Adrenal gland (tissue), 12 donors: ENCODE data around the gene AUTS2. TPM values are rescaled to one million over a fixed set of nuclear protein-coding genes. Genes with fewer than 3 reads are reported as not detected.

Experiments used
- DNase-seq, 7 donors: peaks; one replicate each; pipeline ENCODE4 v3.0.0-alpha.2; 2019 to 2020
- H3K27ac ChIP-seq, 5 donors: fragments of 200-600 bp; sonication (generic) in 4 of 5; 1 replicate in 3 of 5; 2 replicates in 2 of 5; pipeline versions ENCODE4 v1.5.1 to v1.8.0; 2016 to 2020; ENCODE audit warnings: mild to moderate bottlenecking in 1 of 5
- H3K27me3 ChIP-seq: fragments of 200-600 bp; 2 replicates; pipeline ENCODE4 v1.8.0; 2021
- H3K36me3 ChIP-seq, 2 donors: fragments of 200-600 bp; replicated peaks in 1 of 2; 1 replicate in 1 of 2; 2 replicates in 1 of 2; pipeline versions ENCODE4 v1.5.1 to v1.8.0; 2018 to 2022
- H3K4me1 ChIP-seq, 2 donors: fragments of 200-600 bp; replicated peaks in 1 of 2; 1 replicate in 1 of 2; 2 replicates in 1 of 2; pipeline versions ENCODE4 v1.5.1 to v1.8.0; 2018 to 2021
- H3K4me3 ChIP-seq, 4 donors: fragments of 200-600 bp; sonication (generic) in 3 of 4; one replicate each; pipeline ENCODE4 v1.5.1; 2016 to 2018
- H3K9me3 ChIP-seq, 3 donors: fragments of 200-600 bp; sonication (generic) in 1 of 3; replicated peaks in 1 of 3; 1 replicate in 2 of 3; 2 replicates in 1 of 3; pipeline versions ENCODE4 v1.5.1 to v1.8.0; 2016 to 2021
- POLR2A ChIP-seq, 2 donors: fragments of 450-650 bp; IDR thresholded peaks; one replicate each; pipeline ENCODE4 v1.6.1; 2017; ENCODE audit warnings: antibody characterized with exemption in 2 of 2, mild to moderate bottlenecking in 2 of 2, moderate library complexity in 1 of 2
- WGBS, 4 donors: extraction: QIAGEN DNeasy Blood & Tissue Kit in 2 of 4; methylation state at CpG; one replicate each; pipeline versions ENCODE4 v1.1.5 to v1.1.7; 2013 to 2017; 5-methylcytosine and 5-hydroxymethylcytosine counted together
- intact Hi-C, 2 donors: fragments of 100-400 bp; cut with DNase I; formaldehyde crosslinking; loops; one replicate each; pipeline versions ENCODE4 v1.14.1 to v1.15.0; 2022 to 2023
- polyA plus RNA-seq, 3 donors: library from polyadenylated mRNA; stranded (reverse); fragments of 200-250 nt in 2 of 3; fragments of 350-450 nt in 1 of 3; fragmentation: Illumina TruSeq in 1 of 3; extraction: RNeasy Lipid Tissue Mini Kit (QIAGEN cat#74804) in 1 of 3; gene quantifications; one replicate each; pipeline ENCODE4 v1.2.3, GENCODE V29; 2013 to 2014
- total RNA-seq, 9 donors: library from RNA; depleted of rRNA in 4 of 9; stranded (reverse); fragments of >200 nt in 4 of 9; fragments of 120-200 nt in 1 of 9; fragmentation: NEBNext Ultra II Directional in 1 of 9; extraction: Animal tissue kit (Norgen Biotek cat#: 25700) in 1 of 9; gene quantifications; one replicate each; pipeline versions ENCODE4 v1.1.0 to v1.2.4, GENCODE V29; 2013 to 2023
- TF ChIP-seq, protein P1 (sequence below), 6 experiments: fragments of 450-650 bp in 4 of 6; fragments of 200-600 bp in 2 of 6; sonication (generic) in 1 of 6; IDR thresholded peaks; 1 replicate in 5 of 6; 2 replicates in 1 of 6; pipeline versions ENCODE4 v1.5.1 to v1.8.0; 2016 to 2021; ENCODE audit warnings: antibody characterized with exemption in 6 of 6, mild to moderate bottlenecking in 2 of 6, moderate library complexity in 1 of 6
- donor health status: healthy with polysubstance abuse.
- donor health status: Bipolar disorder and iron deficiency.
- donor health status: DM: yes; HTN: yes; CAD: no.
- donor health status: DM: no; HTN: no; CAD: no.
- donor health status: DM: no; HTN: no; CAD: no.
- donor health status: DM: yes; HTN: yes; CAD: no.

Gene AUTS2
- total and polyA plus RNA-seq, 12 donors, result 6.4 to 44.0 (median 15.2) TPM

DNA sequence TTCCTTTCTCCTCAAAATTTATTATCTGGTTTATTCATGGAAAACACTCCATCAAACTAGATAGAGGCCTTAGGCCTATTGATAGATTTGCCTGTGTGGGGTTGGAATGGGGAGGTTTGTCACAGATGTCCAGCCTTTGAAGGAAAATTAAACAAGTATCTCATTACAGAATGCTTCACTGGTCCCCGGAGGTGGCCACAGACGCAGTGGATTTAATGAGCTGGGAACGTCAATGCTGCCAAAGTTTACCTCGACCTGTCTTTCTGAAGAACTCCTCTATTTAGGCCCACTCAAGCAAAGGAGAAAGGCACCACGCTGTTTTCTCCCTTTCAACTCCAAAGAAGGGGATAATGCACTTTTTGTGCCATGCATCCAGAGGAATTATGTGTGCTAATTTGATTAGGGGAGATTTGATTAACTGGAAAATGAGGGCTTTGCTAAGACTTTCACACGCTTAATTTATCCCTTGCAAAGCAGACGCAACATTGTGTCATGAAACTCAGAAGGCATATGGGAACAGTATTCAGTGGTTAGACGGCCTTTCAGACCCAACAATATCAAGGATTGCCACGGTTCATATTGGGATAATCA, 974.9 kb downstream of the AUTS2 start:
- H3K4me3 ChIP-seq, result no peak overlapping the region
- H3K36me3 ChIP-seq, result no peaks in the 10 kb centered on the region
- WGBS, 4 donors, result 90 to 95% (median 93%) methylated on average over 9 of the region's 9 CpGs
- H3K27ac ChIP-seq, result no peak overlapping the region
- no peak for DNase-seq
- peaks cover 10 to 17% of the 10 kb centered on the region in 2 donors for H3K4me1 ChIP-seq
- intact Hi-C loops, result no loop called here
- TF ChIP-seq, protein P1, sequence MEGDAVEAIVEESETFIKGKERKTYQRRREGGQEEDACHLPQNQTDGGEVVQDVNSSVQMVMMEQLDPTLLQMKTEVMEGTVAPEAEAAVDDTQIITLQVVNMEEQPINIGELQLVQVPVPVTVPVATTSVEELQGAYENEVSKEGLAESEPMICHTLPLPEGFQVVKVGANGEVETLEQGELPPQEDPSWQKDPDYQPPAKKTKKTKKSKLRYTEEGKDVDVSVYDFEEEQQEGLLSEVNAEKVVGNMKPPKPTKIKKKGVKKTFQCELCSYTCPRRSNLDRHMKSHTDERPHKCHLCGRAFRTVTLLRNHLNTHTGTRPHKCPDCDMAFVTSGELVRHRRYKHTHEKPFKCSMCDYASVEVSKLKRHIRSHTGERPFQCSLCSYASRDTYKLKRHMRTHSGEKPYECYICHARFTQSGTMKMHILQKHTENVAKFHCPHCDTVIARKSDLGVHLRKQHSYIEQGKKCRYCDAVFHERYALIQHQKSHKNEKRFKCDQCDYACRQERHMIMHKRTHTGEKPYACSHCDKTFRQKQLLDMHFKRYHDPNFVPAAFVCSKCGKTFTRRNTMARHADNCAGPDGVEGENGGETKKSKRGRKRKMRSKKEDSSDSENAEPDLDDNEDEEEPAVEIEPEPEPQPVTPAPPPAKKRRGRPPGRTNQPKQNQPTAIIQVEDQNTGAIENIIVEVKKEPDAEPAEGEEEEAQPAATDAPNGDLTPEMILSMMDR (IDR thresholded peaks at IDR 0.05), result no peak
- TF ChIP-seq POLR2A (IDR thresholded peaks at IDR 0.05), result no peak
- H3K27me3 ChIP-seq, result peaks cover 7% of the 10 kb centered on the region
- no peaks in the 10 kb centered on the region for H3K9me3 ChIP-seq

GRCh38 chr7:70573696-70574095, 975.4 kb downstream of the AUTS2 start:
- H3K27ac ChIP-seq, result no peak overlapping the region
- no peak overlapping the region for H3K4me3 ChIP-seq
- WGBS, 4 donors, result 89 to 96% (median 93%) methylated on average over 3 of the region's 3 CpGs
- H3K27me3 ChIP-seq, result peaks cover 7% of the 10 kb centered on the region
- TF ChIP-seq, protein P1 (IDR thresholded peaks at IDR 0.05), result no peak
- no peak for TF ChIP-seq POLR2A (IDR thresholded peaks at IDR 0.05)
- intact Hi-C loops, result no loop called here
- H3K4me1 ChIP-seq, result peaks cover 10 to 17% of the 10 kb centered on the region in 2 donors
- DNase-seq, result no peak
- no peaks in the 10 kb centered on the region for H3K9me3 ChIP-seq
- no peaks in the 10 kb centered on the region for H3K36me3 ChIP-seq

GRCh38 chr7:70574314-70574834, 976.1 kb downstream of the AUTS2 start:
- TF ChIP-seq POLR2A (IDR thresholded peaks at IDR 0.05), result no peak
- TF ChIP-seq, protein P1 (IDR thresholded peaks at IDR 0.05), result no peak
- Histone ChIP-seq H3K27me3 (peaks cover 7% of the 10 kb centered on the region), H3K27ac (no peak overlapping the region), H3K4me3 (no peak overlapping the region), H3K4me1 (peaks cover 8 to 10% of the 10 kb centered on the region in 2 donors), H3K36me3 (no peaks in the 10 kb centered on the region), H3K9me3 (no peaks in the 10 kb centered on the region)
- WGBS, 4 donors, result 92 to 97% (median 94%) methylated on average over 5 of the region's 5 CpGs
- no peak for DNase-seq
- intact Hi-C loops, result no loop called here

DNA sequence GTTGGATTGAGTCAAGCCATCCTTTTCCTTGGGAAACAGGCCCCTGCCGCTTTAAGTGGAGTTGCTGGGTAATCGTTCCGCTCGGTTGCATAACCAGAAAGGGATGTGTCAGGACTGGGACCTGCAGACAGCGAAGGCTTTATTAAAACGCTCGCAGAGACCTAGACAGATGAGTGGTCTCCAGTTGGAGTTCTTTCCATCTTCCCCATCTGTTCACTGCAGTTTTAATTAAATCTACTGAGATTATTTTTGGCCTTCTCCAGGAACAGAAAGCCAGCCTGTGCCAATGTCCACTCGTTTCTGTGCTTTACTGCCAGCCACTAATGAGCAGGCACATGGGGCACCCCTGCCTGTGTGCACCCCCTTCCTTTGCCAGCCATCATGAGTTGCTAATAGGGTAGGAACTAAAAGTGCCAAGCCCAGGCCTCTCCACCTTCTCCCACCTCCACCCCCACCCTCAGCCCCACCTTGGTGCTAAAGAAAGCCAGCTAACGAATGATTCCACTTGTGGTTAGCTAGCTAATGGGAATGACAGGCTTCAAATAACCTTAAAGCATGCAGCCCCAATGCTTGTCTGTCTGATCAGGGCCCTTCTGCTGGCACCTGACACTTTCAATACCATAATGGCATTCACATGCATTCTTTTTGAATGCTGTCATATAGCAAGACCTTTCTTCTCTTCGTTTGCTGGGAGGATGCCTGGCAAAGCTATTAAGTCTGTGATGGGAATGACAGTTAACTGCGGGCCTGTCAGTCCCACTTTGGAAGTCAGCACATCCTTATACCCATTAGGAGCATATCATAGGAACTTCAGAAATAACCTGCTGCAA, 976.9 kb downstream of the AUTS2 start:
- TF ChIP-seq POLR2A (IDR thresholded peaks at IDR 0.05), result no peak
- TF ChIP-seq, protein P1 (IDR thresholded peaks at IDR 0.05), result no peak
- WGBS, 4 donors, result 75 to 84% (median 79%) methylated on average over 11 of the region's 11 CpGs
- peak in 1 of 7 donors; percentile 63 for DNase-seq
- Histone ChIP-seq H3K36me3 (no peaks in the 10 kb centered on the region), H3K27ac (no peak overlapping the region), H3K27me3 (peaks cover 7% of the 10 kb centered on the region), H3K9me3 (no peaks in the 10 kb centered on the region), H3K4me3 (no peak overlapping the region), H3K4me1 (peaks cover 0 to 2% of the 10 kb centered on the region in 2 donors)
- intact Hi-C loops, result no loop called here
